GM10847 (cell line): ENCODE data around the gene KCTD2.

Source experiments
- POLR2A ChIP-seq: IDR thresholded peaks from 2 replicates; pipeline ENCODE4 v1.6.1; 2011; ENCODE audit not compliant: insufficient read length; ENCODE audit errors: extremely low read depth

The KCTD2 gene

GRCh38 chr17:75099881-75100595 lies 53.0 kb downstream of the KCTD2 start:
- TF ChIP-seq POLR2A = no peak

- no peak for TF ChIP-seq POLR2A
These were observed 55.4 kb downstream of the KCTD2 start for GRCh38 chr17:75102385-75102821.

DNA sequence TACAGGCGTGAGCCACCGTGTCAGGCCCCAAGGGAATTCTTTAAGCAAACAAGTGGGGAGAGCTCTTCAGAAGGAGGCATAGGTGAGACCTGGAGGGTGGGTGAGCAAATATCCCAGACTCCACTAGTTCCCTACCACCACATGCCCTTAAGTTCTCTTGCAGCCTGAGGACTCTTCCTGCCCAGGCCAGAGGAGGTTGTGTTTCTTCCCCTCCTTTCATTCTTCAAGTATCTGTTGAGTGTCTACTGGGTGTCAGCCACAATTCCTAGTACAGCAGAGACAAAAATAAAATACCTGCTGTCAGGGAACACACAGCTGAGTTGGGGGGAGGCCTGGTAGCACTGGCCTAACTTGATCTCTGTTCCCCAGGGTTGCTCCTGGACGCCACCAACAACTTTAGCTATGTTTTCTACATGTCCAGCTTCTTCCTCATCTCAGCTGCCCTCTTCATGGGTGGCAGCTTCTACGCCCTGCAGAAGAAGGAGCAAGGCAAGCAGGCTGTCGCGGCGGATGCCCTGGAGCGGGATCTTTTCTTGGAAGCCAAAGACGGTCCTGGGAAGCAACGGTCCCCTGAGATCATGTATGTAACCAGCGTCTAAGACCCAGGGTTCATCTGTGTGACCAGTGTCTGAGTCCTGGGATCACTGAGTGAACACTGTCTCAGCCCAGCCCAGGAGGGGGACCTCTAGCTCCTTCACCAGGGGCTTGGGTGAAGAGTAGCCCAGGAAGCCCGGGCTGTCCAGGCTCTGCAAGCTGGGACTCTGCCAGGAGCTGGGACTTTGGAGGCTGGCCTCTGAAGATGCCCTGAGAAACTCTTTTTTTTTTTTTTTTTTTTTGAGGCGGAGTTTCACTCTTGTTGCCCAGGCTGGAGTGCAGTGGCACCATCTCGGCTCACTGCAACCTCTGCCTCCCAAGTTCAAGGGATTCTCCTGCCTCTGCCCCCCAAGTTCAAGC lies 56.9 kb downstream of the KCTD2 start:
- TF ChIP-seq POLR2A = no peak

- TF ChIP-seq POLR2A = no peak
These were observed 58.4 kb downstream of the KCTD2 start for GRCh38 chr17:75105126-75106080.

GRCh38 chr17:75108193-75108592 lies 61.2 kb downstream of the KCTD2 start:
- TF ChIP-seq POLR2A = no peak

GRCh38 chr17:75109046-75109406 lies 62.0 kb downstream of the KCTD2 start:
- no peak for TF ChIP-seq POLR2A

DNA sequence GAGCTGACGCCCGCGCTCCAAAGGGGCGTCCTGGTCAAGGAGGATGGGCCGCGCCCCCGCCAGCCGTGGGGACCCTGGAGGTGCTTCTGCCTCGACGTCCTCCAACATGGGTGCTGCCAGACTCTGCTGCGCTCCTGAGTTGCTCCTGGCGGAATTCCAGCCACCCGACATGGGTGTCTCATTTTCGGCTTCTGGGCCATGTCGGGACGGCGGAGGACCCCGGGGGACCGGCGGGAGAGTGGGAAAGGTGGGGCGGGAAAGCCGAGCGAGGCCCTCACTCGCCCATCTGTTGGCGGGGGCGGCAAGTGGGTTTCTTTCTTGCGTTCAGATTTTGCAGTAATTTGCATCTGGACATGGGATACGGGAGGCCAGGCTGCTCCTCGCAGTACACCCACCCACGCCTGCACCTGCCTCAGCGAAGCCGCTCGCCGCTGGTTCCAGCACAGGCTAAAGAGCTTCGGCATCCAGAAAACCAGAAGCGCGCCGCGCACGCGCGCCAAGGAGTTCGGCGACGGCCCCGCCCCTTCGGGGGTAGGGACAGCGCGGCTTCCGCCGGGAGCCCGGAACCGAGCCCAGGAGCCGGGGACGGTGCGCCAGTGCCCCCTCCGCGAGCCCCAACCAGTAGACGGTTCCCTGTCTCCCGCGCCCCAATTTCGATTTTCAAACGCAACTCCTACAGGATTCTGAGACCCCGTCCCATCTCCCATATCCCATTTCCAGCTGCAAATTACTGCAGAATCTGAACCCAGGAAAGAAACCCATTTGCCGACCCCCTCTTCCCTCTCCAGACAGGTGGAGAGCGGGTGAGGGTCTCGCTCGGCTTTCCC lies 62.6 kb downstream of the KCTD2 start, which contains the start of gene ARMC7:
Gene ARMC7 (plus strand): TSS at position 563 of the 827 bp plus-strand sequence. CDS start 320 bp downstream, outside the sequence.
- peak; percentile 87 for TF ChIP-seq POLR2A

DNA sequence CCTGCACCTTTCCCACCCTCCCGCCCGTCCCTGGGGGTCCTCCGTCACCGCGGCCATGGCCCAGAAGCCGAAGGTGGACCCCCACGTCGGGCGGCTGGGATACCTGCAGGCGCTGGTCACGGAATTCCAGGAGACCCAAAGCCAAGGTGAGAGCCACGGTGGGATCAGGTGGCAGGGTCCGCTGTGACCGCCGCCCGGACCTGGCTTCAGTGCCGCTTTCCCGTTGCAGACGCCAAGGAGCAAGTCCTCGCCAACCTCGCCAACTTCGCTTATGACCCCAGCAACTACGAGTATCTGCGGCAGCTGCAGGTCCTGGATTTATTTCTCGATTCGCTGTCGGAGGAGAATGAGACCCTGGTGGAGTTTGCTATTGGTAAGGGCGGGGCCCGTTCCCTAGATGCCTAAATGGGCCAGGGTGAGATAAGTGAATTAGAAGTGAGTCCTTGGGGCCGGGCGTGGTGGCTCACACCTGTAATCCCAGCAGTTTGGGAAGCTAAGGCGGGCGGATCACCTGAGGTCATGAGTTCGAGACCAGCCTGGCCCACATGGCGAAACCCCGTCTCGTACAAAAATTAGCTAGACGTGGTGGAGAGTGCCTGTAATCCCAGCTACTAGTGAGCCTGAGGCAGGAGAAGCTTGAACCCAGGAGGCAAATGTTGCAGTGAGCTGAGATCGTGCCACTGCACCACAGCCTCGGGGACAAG lies 63.4 kb downstream of the KCTD2 start:
- TF ChIP-seq POLR2A = no peak

GRCh38 chr17:75111777-75112335 lies 64.8 kb downstream of the KCTD2 start:
- TF ChIP-seq POLR2A = no peak

DNA sequence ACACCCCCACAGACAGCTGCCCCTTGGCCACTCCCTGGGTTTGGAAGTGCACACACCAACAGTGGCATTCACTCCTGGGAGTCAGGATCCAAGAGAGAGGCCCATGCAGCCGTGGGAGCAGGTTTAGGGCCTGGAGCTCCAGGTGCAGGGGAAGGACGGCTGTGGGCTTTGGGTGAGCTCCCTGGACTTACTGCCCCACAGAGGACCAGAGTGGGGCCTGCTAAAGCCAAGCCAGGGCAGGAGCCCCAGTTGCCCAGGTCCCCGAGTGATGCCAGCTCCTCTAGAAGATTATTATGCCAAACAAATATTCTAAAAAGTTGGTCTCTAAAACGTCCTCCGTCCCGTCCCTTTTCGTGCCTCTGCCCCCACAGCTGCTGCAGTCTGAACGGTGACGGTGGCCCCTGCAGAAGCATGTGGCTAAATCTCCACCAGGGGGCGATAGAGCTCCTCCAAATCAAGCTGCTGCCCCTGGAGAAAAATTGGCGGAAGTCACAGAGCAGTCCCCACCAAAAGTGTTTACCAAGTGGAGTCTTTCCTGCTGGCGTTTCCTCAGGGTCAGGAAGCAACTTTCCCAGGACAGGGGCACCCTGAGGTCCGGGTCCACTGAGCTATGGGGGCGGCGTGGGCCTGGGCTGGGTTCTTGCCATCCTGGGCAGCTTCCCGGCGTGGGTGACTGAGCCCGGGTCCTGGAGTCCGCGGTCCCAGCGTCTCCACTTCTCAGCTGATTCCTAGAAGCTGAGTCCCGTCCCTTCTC lies 67.0 kb downstream of the KCTD2 start:
- no peak for TF ChIP-seq POLR2A

GRCh38 chr17:75114552-75115314 lies 67.7 kb downstream of the KCTD2 start:
- TF ChIP-seq POLR2A = no peak
